GM12875 (cell line): ENCODE measurements around the gene ZNF487.
"Not testable (repeated sequence)": the region's sequence is repeated elsewhere in the genome, so short reads cannot be mapped to it uniquely, and the experiment has no call there.

ENCODE experiments used
- H3K4me3 ChIP-seq: one replicate; pipeline ENCODE4 v1.5.1; 2011; ENCODE audit warnings: low read depth, low read length, control low read depth
- CTCF ChIP-seq: IDR thresholded peaks from 2 replicates; pipeline ENCODE4 v1.5.1; 2011; ENCODE audit warnings: low read depth, mild to moderate bottlenecking, control low read depth, inconsistent platforms, low read length, moderate library complexity, borderline replicate concordance; ENCODE audit not compliant: insufficient read depth

Gene ZNF487

GRCh38 chr10:43444897-43445466 lies 8.1 kb downstream of the ZNF487 start:
- H3K4me3 ChIP-seq, result no peak overlapping the region
- no peak for TF ChIP-seq CTCF

DNA sequence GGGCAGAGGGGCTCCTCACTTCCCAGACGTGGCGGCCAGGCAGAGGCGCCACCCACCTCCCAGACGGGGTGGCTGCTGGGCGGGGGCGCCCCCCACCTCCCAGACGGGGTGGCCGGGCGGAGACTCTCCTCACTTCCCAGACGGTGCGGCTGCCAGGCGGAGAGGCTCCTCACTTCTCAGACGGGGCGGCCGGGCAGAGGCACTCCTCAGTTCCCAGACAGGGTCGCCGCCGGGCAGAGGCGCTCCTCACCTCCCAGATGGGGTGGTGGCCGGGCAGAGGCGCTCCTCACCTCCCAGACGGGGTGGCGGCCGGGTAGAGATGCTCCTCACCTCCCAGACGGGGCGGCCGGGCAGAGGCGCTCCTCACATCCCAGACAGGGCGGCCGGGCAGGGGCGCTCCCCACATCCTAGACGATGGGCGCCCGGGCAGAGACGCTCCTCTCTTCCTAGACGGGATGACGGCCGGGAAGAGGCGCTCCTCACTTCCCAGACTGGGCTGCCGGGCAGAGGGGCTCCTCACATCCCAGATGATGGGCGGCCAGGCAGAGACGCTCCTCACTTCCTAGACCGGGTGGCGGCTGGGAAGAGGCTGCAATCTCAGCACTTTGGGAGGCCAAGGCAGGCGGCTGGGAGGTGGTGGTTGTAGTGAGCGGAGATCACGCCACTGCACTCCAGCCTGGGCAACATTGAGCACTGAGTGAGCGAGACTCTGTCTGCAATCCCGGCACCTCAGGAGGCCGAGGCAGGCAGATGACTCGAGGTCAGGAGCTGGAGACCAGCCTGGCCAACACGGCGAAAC lies 9.5 kb downstream of the ZNF487 start:
- H3K4me3 ChIP-seq, result not testable (repeated sequence)

DNA sequence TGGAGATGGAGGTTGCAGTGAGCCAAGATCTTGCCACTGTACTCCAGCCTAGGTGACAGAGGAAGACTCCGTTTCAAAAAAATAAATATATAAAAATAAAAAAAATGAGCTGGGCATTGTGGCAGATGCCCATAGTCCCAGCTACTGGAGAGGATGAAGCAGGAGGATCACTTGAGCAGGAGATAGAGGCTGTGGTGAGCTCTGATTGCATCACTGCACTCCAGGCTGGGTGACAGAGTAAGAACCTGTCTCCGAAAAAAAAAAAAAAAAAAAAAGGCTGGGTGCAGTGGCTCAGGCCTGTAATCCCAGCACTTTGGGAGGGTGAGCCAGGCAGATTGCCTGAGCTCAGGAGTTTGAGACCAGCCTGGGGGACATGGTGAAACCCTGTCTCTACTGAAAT lies 11.8 kb downstream of the ZNF487 start:
- no peak for TF ChIP-seq CTCF
- H3K4me3 ChIP-seq, result no peak overlapping the region

DNA sequence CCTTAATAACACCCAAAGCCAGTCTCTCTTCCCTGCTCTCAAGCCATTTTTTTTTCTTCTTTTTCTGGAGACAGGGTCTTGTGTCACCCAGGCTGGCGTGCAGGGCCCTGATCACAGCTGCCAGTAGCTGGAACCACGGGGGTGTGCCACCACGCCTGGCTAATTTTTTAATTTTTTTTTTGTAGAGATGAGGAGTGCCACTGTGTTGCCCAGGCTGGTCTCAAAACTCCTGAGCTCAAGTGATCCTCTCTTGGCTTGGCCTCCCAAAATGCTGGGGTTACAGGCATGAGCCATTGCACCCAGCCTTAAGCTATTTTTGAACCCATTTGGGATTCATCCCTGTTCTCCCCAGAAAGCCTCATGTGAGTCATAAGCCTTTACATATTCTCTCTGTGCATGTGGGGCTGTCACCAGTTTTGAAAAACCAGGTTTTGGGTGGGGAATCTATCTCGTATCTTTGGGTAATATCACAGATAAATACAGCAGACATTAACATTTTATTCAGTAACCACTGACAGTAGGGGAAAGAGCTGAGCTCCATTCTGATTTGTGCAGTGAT lies 15.5 kb downstream of the ZNF487 start:
- H3K4me3 ChIP-seq, result no peak overlapping the region
- no peak for TF ChIP-seq CTCF

DNA sequence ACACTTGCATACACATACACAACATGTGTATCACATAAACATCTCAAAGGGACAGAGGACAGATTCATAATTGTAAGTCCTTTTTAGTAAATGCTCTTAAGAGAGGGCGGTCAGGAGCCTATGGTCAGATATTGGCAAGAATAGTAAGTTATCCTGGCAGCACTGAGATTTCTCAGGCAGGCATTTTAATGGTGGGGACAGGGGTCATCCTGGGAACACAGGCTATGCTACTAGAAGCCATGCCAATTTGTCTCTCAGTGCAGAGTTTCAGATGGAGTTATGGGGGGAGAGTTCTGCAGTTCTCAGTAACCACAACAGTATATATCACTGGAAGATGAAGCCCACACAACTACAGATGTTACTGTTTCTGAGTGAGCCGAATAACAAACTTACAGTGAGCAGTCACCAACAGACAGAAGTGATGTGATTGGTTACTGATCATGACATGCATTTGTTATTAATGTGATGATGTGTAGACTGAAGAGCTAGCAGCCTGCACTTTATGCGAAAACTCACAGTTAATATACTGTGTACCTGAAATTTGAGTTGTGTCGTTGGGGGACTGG lies 16.4 kb downstream of the ZNF487 start:
- no peak for TF ChIP-seq CTCF
- no peak overlapping the region for H3K4me3 ChIP-seq

- not testable (repeated sequence) for H3K4me3 ChIP-seq
Measured at GRCh38 chr10:43454025-43454424, 17.1 kb downstream of the ZNF487 start.

DNA sequence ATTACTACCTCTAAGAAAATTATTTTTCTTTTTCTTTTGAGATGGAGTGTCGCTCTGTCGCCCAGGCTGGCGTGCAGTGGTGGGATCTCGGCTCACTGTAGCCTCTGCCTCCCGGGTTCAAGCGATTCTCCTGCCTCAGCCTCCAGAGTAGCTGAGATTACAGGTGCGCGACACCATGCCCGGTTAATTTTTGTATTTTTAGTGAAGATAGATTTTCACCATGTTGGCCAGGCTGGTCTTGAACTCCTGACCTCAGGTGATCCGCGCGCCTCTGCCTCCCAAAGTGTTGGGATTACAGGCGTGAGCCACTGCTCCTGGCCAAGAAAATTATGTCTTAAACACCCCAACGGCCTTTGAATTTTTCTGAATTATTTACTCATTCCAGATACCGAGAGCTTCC lies 19.6 kb downstream of the ZNF487 start:
- H3K4me3 ChIP-seq, result not testable (repeated sequence)

DNA sequence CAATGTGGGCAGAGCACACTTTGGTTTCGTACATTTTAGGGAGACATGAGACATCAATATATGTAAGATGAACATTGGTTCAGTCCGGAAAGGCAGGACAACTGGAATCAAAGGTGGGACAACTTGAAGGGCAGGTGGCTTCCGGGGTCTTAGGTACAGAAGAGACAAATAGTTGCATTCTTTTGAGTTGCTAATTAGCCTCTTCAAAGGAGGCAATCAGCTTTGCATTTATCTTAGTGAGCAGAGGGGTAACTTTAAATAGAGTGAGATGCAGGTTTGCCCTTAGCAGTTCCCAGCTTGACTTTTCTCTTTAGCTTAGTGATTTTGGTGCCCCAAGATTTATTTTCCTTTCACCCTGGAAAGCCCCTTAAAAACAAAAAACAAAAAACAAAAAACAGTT lies 21.3 kb downstream of the ZNF487 start:
- TF ChIP-seq CTCF, result no peak
- H3K4me3 ChIP-seq, result no peak overlapping the region
